Left renal cortex interstitium (tissue), 4 donors: Measurements from ENCODE around the gene IDH2. TPM values are rescaled to one million over a fixed set of nuclear protein-coding genes. Genes with fewer than 3 reads are reported as not detected.
"Not testable (repeated sequence)": the region's sequence is repeated elsewhere in the genome, so short reads cannot be mapped to it uniquely, and the experiment has no call there.

Experiments used
- DNase-seq, 4 donors: peaks; one replicate each; pipeline ENCODE4 v3.0.0-alpha.2; 2013; ENCODE audit warnings: low read depth in 4 of 4, low spot score in 2 of 4, missing footprints in 1 of 4
- polyA plus RNA-seq, 4 donors: library from polyadenylated mRNA; unstranded; fragments of 120-200 nt; gene quantifications; one replicate each; pipeline ENCODE4 v1.2.1, GENCODE V29; 2013; ENCODE audit not compliant: insufficient read length in 4 of 4

Gene IDH2
- 100 to 1,000 TPM; 200 to 237 (median 214) TPM for polyA plus RNA-seq

GRCh38 chr15:90101969-90102890 is at the start of gene IDH2:
Gene IDH2, minus strand, starts transcription at chr15:90102468. Its CDS starts 78 bp downstream, at chr15:90102390.
- peak; percentile 64 to 78 (median 69) for DNase-seq

GRCh38 chr15:90150551-90150950 is 48.3 kb upstream of the IDH2 start:
- DNase-seq, result not testable (repeated sequence)

- no peak for DNase-seq
These were observed 47.5 kb upstream of the IDH2 start for GRCh38 chr15:90149609-90150340.

- DNase-seq, result not testable (repeated sequence)
These were observed 44.0 kb upstream of the IDH2 start for GRCh38 chr15:90146198-90146761.

GRCh38 chr15:90145761-90146160 is 43.5 kb upstream of the IDH2 start:
- DNase-seq, result no peak

- DNase-seq, result no peak
These were observed 43.0 kb upstream of the IDH2 start for GRCh38 chr15:90145259-90145658.

- DNase-seq, result peak in 1 of 4 donors; percentile 46
These were observed 40.9 kb upstream of the IDH2 start for GRCh38 chr15:90143166-90143655.

GRCh38 chr15:90142216-90143165 is 40.2 kb upstream of the IDH2 start:
- no peak for DNase-seq

- DNase-seq, result no peak
These were observed 39.4 kb upstream of the IDH2 start for GRCh38 chr15:90141646-90142045.

- not testable (repeated sequence) for DNase-seq
These were observed 37.3 kb upstream of the IDH2 start for GRCh38 chr15:90139549-90139948.

- DNase-seq, result no peak
These were observed 36.0 kb upstream of the IDH2 start for GRCh38 chr15:90138071-90138833.

- DNase-seq, result no peak
These were observed 30.2 kb upstream of the IDH2 start for GRCh38 chr15:90132437-90132836.

- no peak for DNase-seq
These were observed 29.6 kb upstream of the IDH2 start for GRCh38 chr15:90131848-90132247.

GRCh38 chr15:90130291-90130690 is 28.0 kb upstream of the IDH2 start:
- DNase-seq, result no peak

- no peak for DNase-seq
These were observed 24.5 kb upstream of the IDH2 start for GRCh38 chr15:90126596-90127435.

GRCh38 chr15:90126022-90126421 is 23.8 kb upstream of the IDH2 start:
- no peak for DNase-seq

GRCh38 chr15:90124507-90124906 is 22.2 kb upstream of the IDH2 start:
- DNase-seq, result no peak

GRCh38 chr15:90121086-90121485 is 18.8 kb upstream of the IDH2 start:
- DNase-seq, result no peak
